HG03432 (cell line): ENCODE results near the gene TMEM50A.
"Not testable (repeated sequence)": the region's sequence is repeated elsewhere in the genome, so short reads cannot be mapped to it uniquely, and the experiment has no call there.

Experiments used
- ATAC-seq: cut with Tn5 transposase; IDR thresholded peaks from one replicate; pipeline ENCODE4 v1.9.1; 2021; ENCODE audit warnings: mild to moderate bottlenecking, moderate library complexity; ENCODE audit not compliant: unreplicated experiment

Gene TMEM50A

GRCh38 chr1:25338188-25338981, at the start of gene TMEM50A:
TMEM50A (plus strand) TSS chr1:25338334; CDS start chr1:25340487, 2,153 bp downstream.
- peak; percentile 77 for ATAC-seq

GRCh38 chr1:25288573-25289101, 49.5 kb upstream of the TMEM50A start:
- ATAC-seq, result not testable (repeated sequence)

GRCh38 chr1:25290043-25290442, 48.1 kb upstream of the TMEM50A start:
- not testable (repeated sequence) for ATAC-seq

- ATAC-seq, result not testable (repeated sequence)
These were observed 44.7 kb upstream of the TMEM50A start for GRCh38 chr1:25293426-25293825.

- ATAC-seq, result not testable (repeated sequence)
These were observed 43.0 kb upstream of the TMEM50A start for GRCh38 chr1:25294889-25295826.

GRCh38 chr1:25296501-25296900, 41.6 kb upstream of the TMEM50A start:
- ATAC-seq, result not testable (repeated sequence)

- ATAC-seq, result not testable (repeated sequence)
These were observed 37.4 kb upstream of the TMEM50A start for GRCh38 chr1:25300729-25301128.

GRCh38 chr1:25302330-25302729, 35.8 kb upstream of the TMEM50A start:
- not testable (repeated sequence) for ATAC-seq

- ATAC-seq, result not testable (repeated sequence)
These were observed 33.2 kb upstream of the TMEM50A start for GRCh38 chr1:25304936-25305335.

- not testable (repeated sequence) for ATAC-seq
These were observed 30.0 kb upstream of the TMEM50A start for GRCh38 chr1:25308168-25308567.

- ATAC-seq, result not testable (repeated sequence)
These were observed 29.0 kb upstream of the TMEM50A start for GRCh38 chr1:25309085-25309484.

- not testable (repeated sequence) for ATAC-seq
These were observed 28.6 kb upstream of the TMEM50A start for GRCh38 chr1:25309486-25309885.

GRCh38 chr1:25312806-25313470, 25.2 kb upstream of the TMEM50A start:
- ATAC-seq, result not testable (repeated sequence)

- not testable (repeated sequence) for ATAC-seq
These were observed 17.7 kb upstream of the TMEM50A start for GRCh38 chr1:25320314-25320938.

- ATAC-seq, result not testable (repeated sequence)
These were observed 16.0 kb upstream of the TMEM50A start for GRCh38 chr1:25322127-25322526.

GRCh38 chr1:25324407-25324806, 13.7 kb upstream of the TMEM50A start:
- not testable (repeated sequence) for ATAC-seq

GRCh38 chr1:25327864-25328790, 10.0 kb upstream of the TMEM50A start:
- ATAC-seq, result not testable (repeated sequence)

GRCh38 chr1:25328791-25329185, 9.3 kb upstream of the TMEM50A start:
- not testable (repeated sequence) for ATAC-seq

GRCh38 chr1:25329336-25329735, 8.8 kb upstream of the TMEM50A start:
- ATAC-seq, result not testable (repeated sequence)
